Left lung (tissue), 10 donors: ENCODE results near the gene PLA2G2D. TPM values are rescaled to one million over a fixed set of nuclear protein-coding genes. Genes with fewer than 3 reads are reported as not detected.

Experiments used
- ATAC-seq: fragments of 200-7000 bp; cut with Tn5 transposase; one replicate; pipeline ENCODE4 v1.9.1; 2020; ENCODE audit warnings: moderate library complexity
- DNase-seq, 4 donors: peaks; one replicate each; pipeline ENCODE4 v3.0.0-alpha.2; 2013 to 2020
- H3K27ac ChIP-seq, 2 donors: fragments of 200-600 bp; sonication (generic) in 1 of 2; one replicate each; pipeline versions ENCODE4 v1.5.0 to v1.8.0; 2020 to 2021
- H3K27me3 ChIP-seq, 2 donors: fragments of 200-600 bp; sonication (generic) in 1 of 2; one replicate each; pipeline versions ENCODE4 v1.5.0 to v1.8.0; 2020 to 2021
- H3K36me3 ChIP-seq, 2 donors: fragments of 200-600 bp; sonication (generic) in 1 of 2; one replicate each; pipeline versions ENCODE4 v1.5.0 to v1.8.0; 2020 to 2021
- H3K4me1 ChIP-seq, 2 donors: fragments of 200-600 bp; one replicate each; pipeline ENCODE4 v1.8.0; 2021
- H3K4me3 ChIP-seq, 2 donors: fragments of 200-600 bp; sonication (generic) in 1 of 2; one replicate each; pipeline versions ENCODE4 v1.5.0 to v1.8.0; 2020 to 2021; ENCODE audit warnings: mild to moderate bottlenecking in 1 of 2
- H3K9me3 ChIP-seq, 2 donors: fragments of 200-600 bp; sonication (generic) in 1 of 2; one replicate each; pipeline versions ENCODE4 v1.5.0 to v1.8.0; 2020 to 2021
- intact Hi-C, 2 donors: fragments of 100-400 bp; cut with DNase I; formaldehyde crosslinking; loops; one replicate each; pipeline versions ENCODE4 v1.11.2 to v1.14.2; 2022
- polyA plus RNA-seq, 6 donors: library from polyadenylated mRNA; unstranded; fragments of 120-200 nt; gene quantifications; one replicate each; pipeline ENCODE4 v1.2.1, GENCODE V29; 2013; ENCODE audit not compliant: insufficient read length in 6 of 6
- total RNA-seq, 2 donors: library from RNA; stranded (reverse); fragmentation: NEBNext Ultra II Directional; extraction: Animal tissue kit (Norgen Biotek cat#: 25700); gene quantifications; one replicate each; pipeline ENCODE4 v1.2.1, GENCODE V29; 2021
- TF ChIP-seq, protein P1 (sequence below), 2 donors: fragments of 200-600 bp; sonication (generic) in 1 of 2; IDR thresholded peaks; one replicate each; pipeline versions ENCODE4 v1.5.0 to v1.8.0; 2021; ENCODE audit warnings: antibody characterized with exemption in 2 of 2
- donor health status: DM: no; HTN: yes; CAD: no.
- donor health status: DM: no; HTN: no; CAD: no.

Gene PLA2G2D
- total and polyA plus RNA-seq, 8 donors = 0.07 to 0.15 (median 0.09) TPM; not detected in 3

DNA sequence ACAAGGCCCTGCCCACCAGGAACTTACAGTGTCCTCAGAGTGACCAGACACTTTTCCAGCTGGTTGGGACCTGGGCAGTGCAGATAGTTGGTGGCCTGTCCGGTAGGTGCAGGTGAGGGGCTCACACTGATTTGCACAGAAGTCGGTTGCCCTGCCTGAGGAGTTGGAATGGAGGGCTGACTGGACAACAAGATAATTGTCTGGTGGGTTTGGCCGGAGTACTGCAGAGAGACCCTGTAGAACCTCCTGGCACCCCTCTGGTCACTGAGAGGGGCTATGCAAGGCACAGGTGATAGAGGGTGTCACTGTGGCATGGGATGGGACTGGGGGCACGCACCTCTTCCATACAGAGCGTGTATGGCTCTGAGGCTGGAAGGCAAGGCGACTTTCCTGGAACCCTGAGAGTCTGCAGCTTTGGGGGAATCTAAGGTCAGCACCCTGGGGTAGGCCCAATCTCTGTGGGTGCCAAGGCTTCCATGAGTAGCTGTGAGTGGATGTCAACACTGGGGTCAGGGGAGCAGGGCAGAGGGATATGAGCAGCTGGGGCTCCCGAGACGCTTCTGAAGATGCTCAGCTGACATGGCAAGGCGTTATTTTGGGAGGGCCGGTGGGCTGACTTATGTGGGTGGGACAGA, 7.6 kb upstream of the PLA2G2D start:
- intact Hi-C loops = no loop called here
- ATAC-seq = no peak

GRCh38 chr1:20126041-20126805, 6.9 kb upstream of the PLA2G2D start:
- intact Hi-C loops = no loop called here
- H3K4me3 ChIP-seq = no peak overlapping the region
- peaks cover 0 to 8% of the 10 kb centered on the region in 2 donors for H3K9me3 ChIP-seq
- no peak overlapping the region for H3K27ac ChIP-seq
- peak in 2 of 4 donors; percentile 33 to 60 for DNase-seq
- H3K27me3 ChIP-seq = no peaks in the 10 kb centered on the region
- peak; percentile 92 for ATAC-seq
- peaks cover 2 to 3% of the 10 kb centered on the region in 2 donors for H3K4me1 ChIP-seq
- H3K36me3 ChIP-seq = no peaks in the 10 kb centered on the region
- TF ChIP-seq, protein P1, sequence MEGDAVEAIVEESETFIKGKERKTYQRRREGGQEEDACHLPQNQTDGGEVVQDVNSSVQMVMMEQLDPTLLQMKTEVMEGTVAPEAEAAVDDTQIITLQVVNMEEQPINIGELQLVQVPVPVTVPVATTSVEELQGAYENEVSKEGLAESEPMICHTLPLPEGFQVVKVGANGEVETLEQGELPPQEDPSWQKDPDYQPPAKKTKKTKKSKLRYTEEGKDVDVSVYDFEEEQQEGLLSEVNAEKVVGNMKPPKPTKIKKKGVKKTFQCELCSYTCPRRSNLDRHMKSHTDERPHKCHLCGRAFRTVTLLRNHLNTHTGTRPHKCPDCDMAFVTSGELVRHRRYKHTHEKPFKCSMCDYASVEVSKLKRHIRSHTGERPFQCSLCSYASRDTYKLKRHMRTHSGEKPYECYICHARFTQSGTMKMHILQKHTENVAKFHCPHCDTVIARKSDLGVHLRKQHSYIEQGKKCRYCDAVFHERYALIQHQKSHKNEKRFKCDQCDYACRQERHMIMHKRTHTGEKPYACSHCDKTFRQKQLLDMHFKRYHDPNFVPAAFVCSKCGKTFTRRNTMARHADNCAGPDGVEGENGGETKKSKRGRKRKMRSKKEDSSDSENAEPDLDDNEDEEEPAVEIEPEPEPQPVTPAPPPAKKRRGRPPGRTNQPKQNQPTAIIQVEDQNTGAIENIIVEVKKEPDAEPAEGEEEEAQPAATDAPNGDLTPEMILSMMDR (IDR thresholded peaks at IDR 0.05) = no peak

More for the DNA sequence above, 7.6 kb upstream of the PLA2G2D start:
- no peak overlapping the region for H3K4me3 ChIP-seq
- peaks cover 0 to 8% of the 10 kb centered on the region in 2 donors for H3K9me3 ChIP-seq
- no peaks in the 10 kb centered on the region for H3K27me3 ChIP-seq
- no peak for DNase-seq
- H3K27ac ChIP-seq = no peak overlapping the region
- TF ChIP-seq, protein P1 (IDR thresholded peaks at IDR 0.05) = no peak
- H3K4me1 ChIP-seq = peaks cover 2 to 3% of the 10 kb centered on the region in 2 donors
- H3K36me3 ChIP-seq = no peaks in the 10 kb centered on the region

GRCh38 chr1:20125100-20125499, 5.8 kb upstream of the PLA2G2D start:
- Histone ChIP-seq H3K4me3 (no peak overlapping the region), H3K27ac (no peak overlapping the region), H3K9me3 (peaks cover 0 to 8% of the 10 kb centered on the region in 2 donors), H3K4me1 (peaks cover 2 to 3% of the 10 kb centered on the region in 2 donors), H3K36me3 (no peaks in the 10 kb centered on the region), H3K27me3 (no peaks in the 10 kb centered on the region)
- ATAC-seq (no peak), DNase-seq (no peak)
- intact Hi-C loops = no loop called here
- TF ChIP-seq, protein P1 (IDR thresholded peaks at IDR 0.05) = no peak

DNA sequence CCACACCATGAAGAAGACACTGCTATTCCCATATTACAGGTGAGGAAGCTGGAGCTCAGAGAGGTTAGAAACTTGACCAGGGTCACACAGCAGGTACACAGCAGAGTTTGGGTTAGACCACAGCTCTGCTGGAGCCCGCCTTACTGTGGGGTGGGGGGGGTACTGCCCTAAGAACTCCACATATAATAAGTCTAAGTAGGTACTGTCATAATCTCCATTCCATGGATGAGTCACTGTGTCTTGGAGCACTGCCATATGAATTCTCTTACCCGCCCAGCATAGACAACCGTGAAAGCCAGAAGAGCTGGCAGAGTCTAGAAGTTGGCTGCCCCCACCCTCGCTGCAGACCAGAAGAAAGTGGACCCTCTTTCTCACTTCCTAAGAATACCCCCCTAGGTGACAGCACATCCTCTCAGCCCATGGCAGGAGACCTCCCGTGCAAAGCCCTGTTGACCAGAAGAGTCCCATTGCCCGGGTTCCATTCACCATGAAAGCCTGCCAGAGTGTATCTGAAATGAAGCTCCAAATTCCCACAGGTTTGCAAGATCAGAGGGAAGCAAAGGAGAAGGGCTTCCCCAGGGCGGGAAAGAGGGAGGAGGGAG, 5.2 kb upstream of the PLA2G2D start:
- no peaks in the 10 kb centered on the region for H3K27me3 ChIP-seq
- ATAC-seq (peak; percentile 45), DNase-seq (no peak)
- TF ChIP-seq, protein P1 (IDR thresholded peaks at IDR 0.05) = no peak
- intact Hi-C loops = no loop called here
- peaks cover 0 to 2% of the 10 kb centered on the region in 2 donors for H3K9me3 ChIP-seq
- H3K4me1 ChIP-seq = peaks cover 2 to 3% of the 10 kb centered on the region in 2 donors
- no peaks in the 10 kb centered on the region for H3K36me3 ChIP-seq
- H3K27ac ChIP-seq = no peak overlapping the region
- no peak overlapping the region for H3K4me3 ChIP-seq
